HepG2 (cell line): ENCODE results near the gene ATG4B. TPM values are rescaled to one million over a fixed set of nuclear protein-coding genes. Genes with fewer than 3 reads are reported as not detected.

Experiments used
- JUNB ChIP-seq: sonication (generic); formaldehyde crosslinking; IDR thresholded peaks from 2 replicates; pipeline ENCODE4 v1.8.0; 2022; ENCODE audit warnings: missing genetic modification reagents, mild to moderate bottlenecking, borderline replicate concordance
- KLF12 ChIP-seq: sonication (generic); formaldehyde crosslinking; IDR thresholded peaks from 2 replicates; pipeline ENCODE4 v1.4.0; 2020; ENCODE audit warnings: missing genetic modification reagents, borderline replicate concordance
- MED13 ChIP-seq: sonication (generic); formaldehyde crosslinking; IDR thresholded peaks from 2 replicates; pipeline ENCODE4 v1.5.0; 2020; ENCODE audit warnings: missing genetic modification reagents
- MTERF4 ChIP-seq: sonication (generic); formaldehyde crosslinking; IDR thresholded peaks from 2 replicates; pipeline ENCODE4 v1.8.0; 2023; ENCODE audit warnings: mild to moderate bottlenecking, missing genetic modification reagents
- PHF5A ChIP-seq: IDR thresholded peaks from one replicate; pipeline ENCODE4 v1.6.1; 2018; ENCODE audit warnings: low read depth, missing genetic modification reagents; ENCODE audit not compliant: unreplicated experiment
- SAP130 ChIP-seq: IDR thresholded peaks from 2 replicates; pipeline ENCODE4 v1.6.1; 2016; ENCODE audit warnings: low read depth
- SNAI1 ChIP-seq: sonication (generic); formaldehyde crosslinking; IDR thresholded peaks from 2 replicates; pipeline ENCODE4 v1.5.0; 2020; ENCODE audit warnings: mild to moderate bottlenecking, missing genetic modification reagents, borderline replicate concordance
- TBL1XR1 ChIP-seq: fragments of 150-350 bp; IDR thresholded peaks from 2 replicates; pipeline ENCODE4 v1.6.1; 2014; ENCODE audit warnings: borderline replicate concordance, low read length; ENCODE audit not compliant: partially characterized antibody
- USF2 ChIP-seq, 2 experiments: sonication (generic) in 1 of 2; formaldehyde crosslinking in 1 of 2; IDR thresholded peaks; 2 replicates each; pipeline versions ENCODE4 v1.5.1 to v1.6.1; 2011 to 2020; ENCODE audit warnings: borderline replicate concordance in 1 of 2, low read depth in 1 of 2, low read length in 1 of 2, mild to moderate bottlenecking in 1 of 2, missing genetic modification reagents in 1 of 2, moderate library complexity in 1 of 2
- ZNF281 ChIP-seq: sonication (generic); formaldehyde crosslinking; IDR thresholded peaks from 2 replicates; pipeline ENCODE4 v1.4.0; 2020; ENCODE audit warnings: missing genetic modification reagents, borderline replicate concordance
- ZNF350 ChIP-seq: sonication (generic); formaldehyde crosslinking; IDR thresholded peaks from 2 replicates; pipeline ENCODE4 v1.4.0; 2020; ENCODE audit warnings: mild to moderate bottlenecking, low read depth, missing genetic modification reagents, borderline replicate concordance
- ZNF574 ChIP-seq: sonication (generic); formaldehyde crosslinking; IDR thresholded peaks from 2 replicates; pipeline ENCODE4 v1.4.0; 2020; ENCODE audit warnings: missing genetic modification reagents
- ZNF737 ChIP-seq: sonication (generic); formaldehyde crosslinking; IDR thresholded peaks from 2 replicates; pipeline ENCODE4 v1.5.0; 2020; ENCODE audit warnings: missing genetic modification reagents, mild to moderate bottlenecking, borderline replicate concordance
- ZUFSP ChIP-seq: sonication (generic); formaldehyde crosslinking; IDR thresholded peaks from 2 replicates; pipeline ENCODE4 v1.9.0; 2021; ENCODE audit warnings: missing genetic modification reagents, mild to moderate bottlenecking, borderline replicate concordance
- polyA plus RNA-seq, 8 experiments: library from polyadenylated mRNA; depleted of rRNA in 3 of 8; stranded (reverse) in 7 of 8; unstranded in 1 of 8; fragments of >200 nt; fragmentation: Illumina TruSeq in 4 of 8; extraction: Trizol in 4 of 8; gene quantifications; 2 replicates each; pipeline versions ENCODE4 v1.2.1 to v1.2.3, GENCODE V29; 2011 to 2016; ENCODE audit warnings: low read depth in 4 of 8, missing spikeins in 1 of 8, mixed read lengths in 1 of 8; ENCODE audit not compliant: insufficient read depth in 1 of 8
- total RNA-seq, 5 experiments: library from RNA; depleted of rRNA; stranded (reverse); fragments of >200 nt; fragmentation: Illumina TruSeq; extraction: Trizol; gene quantifications; 2 replicates each; pipeline ENCODE4 v1.2.3, GENCODE V29; 2016; ENCODE audit warnings: low read depth in 1 of 5

ATG4B gene
- total and polyA plus RNA-seq, 2 of the 13 experiments (the other 11 are each of a cell fraction or from before 2014, with no cell fraction given), result 95.5 to 239 TPM

GRCh38 chr2:241609859-241610793 lies 27.4 kb upstream of the ATG4B start (continued):
- TF ChIP-seq USF2 (IDR thresholded peaks at IDR 0.05; ENCODE audit: low read depth, low read length) (no peak), USF2 (CRISPR knock-in tag; IDR thresholded peaks at IDR 0.05; ENCODE audit: borderline replicate concordance) (peak; percentile 40; the same call in 1 of the 2 replicates), ZNF281 (CRISPR knock-in tag) (peak; percentile 70), TBL1XR1 (peak; percentile 28), SAP130 (CRISPR knock-in tag) (peak; percentile 93), ZNF574 (CRISPR knock-in tag) (peak; percentile 89), ZUFSP (CRISPR knock-in tag) (no peak), ZNF350 (CRISPR knock-in tag) (no peak; the same call in 1 of the 2 replicates), MED13 (CRISPR knock-in tag) (peak; percentile 76; the same call in 1 of the 2 replicates), JUNB (CRISPR knock-in tag) (no peak), KLF12 (CRISPR knock-in tag) (peak; percentile 95), ZNF737 (no peak), PHF5A (CRISPR knock-in tag) (peak; percentile 60), SNAI1 (0 out of 2 replicates have a peak, but pooled peaks have one; percentile 50), MTERF4 (CRISPR knock-in tag) (peak; percentile 78; the same call in 1 of the 2 replicates)
